ENCODE results near the gene KPNA5.

GRCh38 chr6:116667623-116668022 lies 13.4 kb upstream of the KPNA5 start:
- TF ChIP-seq CTCF (IDR thresholded peaks at IDR 0.05) = no peak
- no peak for TF ChIP-seq POLR2A (IDR thresholded peaks at IDR 0.05)
